Erythroblast (primary cell): ENCODE data around the gene HOXD9.

ENCODE experiments used
- DNase-seq, 2 experiments: peaks; one replicate each; lab custom pipeline; 2025; lab: John Stamatoyannopoulos, UW
- GATA1 ChIP-seq: IDR thresholded peaks from 2 replicates; pipeline ENCODE4 v1.6.1; 2011; ENCODE audit warnings: low read depth, mild to moderate bottlenecking, control low read depth, low read length, moderate library complexity
- POLR2A ChIP-seq: IDR thresholded peaks from 2 replicates; pipeline ENCODE4 v1.6.1; 2011; ENCODE audit warnings: mild to moderate bottlenecking, low read length

The HOXD9 gene

GRCh38 chr2:176128172-176128981 is 5.9 kb downstream of the HOXD9 start:
- DNase-seq, result no peak
- TF ChIP-seq GATA1 (no peak), POLR2A (no peak)

GRCh38 chr2:176128982-176129796 is 6.7 kb downstream of the HOXD9 start, which contains the start of gene HOXD8:
HOXD8 (plus strand) TSS chr2:176129705; CDS start chr2:176130367, 662 bp downstream.
- TF ChIP-seq POLR2A (no peak), GATA1 (no peak)
- DNase-seq, result peak; percentile 77 to 81

DNA sequence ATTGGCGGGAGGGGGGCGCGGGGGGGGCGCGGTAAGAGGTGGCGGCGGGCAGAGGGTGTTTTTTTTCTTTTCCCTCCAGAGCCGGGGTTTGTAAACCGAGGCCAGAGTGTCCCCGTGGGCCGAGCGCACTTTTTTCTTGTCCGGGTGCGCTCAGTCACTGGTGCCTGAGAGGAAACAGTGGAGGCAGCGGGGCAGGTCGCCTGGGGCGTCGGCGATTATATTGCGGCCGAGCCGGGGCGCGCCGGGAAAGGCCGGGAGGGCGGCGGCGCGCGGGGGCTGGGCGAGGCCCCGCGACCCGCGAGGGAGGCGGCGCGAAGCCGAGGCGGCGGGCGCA is 7.3 kb downstream of the HOXD9 start:
- no peak for TF ChIP-seq POLR2A
- TF ChIP-seq GATA1, result no peak
- peak in 1 of 2 experiments; percentile 60 for DNase-seq

- TF ChIP-seq GATA1 (no peak), POLR2A (no peak)
- peak; percentile 56 to 71 for DNase-seq
Measured at GRCh38 chr2:176130147-176130956, 7.8 kb downstream of the HOXD9 start.

DNA sequence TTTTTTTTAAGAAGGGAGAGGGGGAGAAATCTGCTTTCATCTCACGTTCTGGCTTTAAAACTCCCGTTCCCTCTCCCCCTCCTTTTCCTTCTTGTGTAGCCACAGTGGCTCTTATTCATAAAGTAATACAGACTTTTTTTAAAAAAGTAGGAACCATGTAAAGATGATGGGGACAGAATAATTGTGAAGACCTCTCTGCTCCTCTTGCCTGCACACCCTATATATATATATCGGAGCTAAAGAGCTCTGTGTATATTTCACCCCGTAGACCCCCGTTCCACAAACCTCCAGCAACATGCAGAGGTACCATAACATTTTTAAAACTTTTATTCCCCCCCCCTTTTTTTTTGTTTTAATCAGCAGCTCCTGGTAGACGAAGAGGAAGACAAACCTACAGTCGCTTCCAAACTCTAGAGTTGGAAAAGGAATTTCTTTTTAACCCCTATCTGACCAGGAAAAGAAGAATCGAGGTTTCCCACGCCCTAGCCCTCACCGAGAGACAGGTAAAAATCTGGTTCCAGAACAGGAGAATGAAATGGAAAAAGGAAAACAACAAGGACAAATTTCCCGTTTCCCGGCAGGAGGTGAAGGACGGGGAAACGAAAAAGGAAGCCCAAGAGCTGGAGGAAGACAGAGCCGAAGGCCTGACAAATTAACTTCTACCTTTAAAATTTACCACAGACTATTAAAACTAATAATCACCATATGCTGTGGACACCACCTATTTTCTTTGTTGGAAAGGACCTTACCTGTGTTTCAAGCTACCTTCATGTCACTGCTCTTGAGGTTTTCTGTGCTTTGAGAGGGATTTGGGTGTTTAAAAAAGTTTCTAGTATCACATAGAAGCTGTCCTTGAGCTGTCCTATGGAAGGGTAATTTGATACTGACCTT is 8.7 kb downstream of the HOXD9 start:
- peak in 1 of 2 experiments; percentile 19 for DNase-seq
- TF ChIP-seq POLR2A, result no peak
- TF ChIP-seq GATA1, result no peak

DNA sequence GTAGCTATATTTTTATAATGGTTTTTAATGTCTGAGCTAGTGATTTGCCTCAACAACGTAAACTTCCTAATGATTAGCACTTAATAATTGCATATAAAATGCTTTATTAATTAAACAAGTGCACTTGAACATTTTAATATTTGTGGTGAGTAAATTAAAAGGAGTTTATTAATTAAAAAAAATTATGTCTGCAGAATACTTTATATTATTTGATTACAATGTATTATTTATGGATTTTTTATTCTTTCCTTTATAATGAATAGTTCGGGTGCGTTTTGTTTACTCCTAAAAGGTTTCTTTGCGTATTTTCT is 9.3 kb downstream of the HOXD9 start:
- DNase-seq, result no peak
- TF ChIP-seq POLR2A (no peak), GATA1 (no peak)

DNA sequence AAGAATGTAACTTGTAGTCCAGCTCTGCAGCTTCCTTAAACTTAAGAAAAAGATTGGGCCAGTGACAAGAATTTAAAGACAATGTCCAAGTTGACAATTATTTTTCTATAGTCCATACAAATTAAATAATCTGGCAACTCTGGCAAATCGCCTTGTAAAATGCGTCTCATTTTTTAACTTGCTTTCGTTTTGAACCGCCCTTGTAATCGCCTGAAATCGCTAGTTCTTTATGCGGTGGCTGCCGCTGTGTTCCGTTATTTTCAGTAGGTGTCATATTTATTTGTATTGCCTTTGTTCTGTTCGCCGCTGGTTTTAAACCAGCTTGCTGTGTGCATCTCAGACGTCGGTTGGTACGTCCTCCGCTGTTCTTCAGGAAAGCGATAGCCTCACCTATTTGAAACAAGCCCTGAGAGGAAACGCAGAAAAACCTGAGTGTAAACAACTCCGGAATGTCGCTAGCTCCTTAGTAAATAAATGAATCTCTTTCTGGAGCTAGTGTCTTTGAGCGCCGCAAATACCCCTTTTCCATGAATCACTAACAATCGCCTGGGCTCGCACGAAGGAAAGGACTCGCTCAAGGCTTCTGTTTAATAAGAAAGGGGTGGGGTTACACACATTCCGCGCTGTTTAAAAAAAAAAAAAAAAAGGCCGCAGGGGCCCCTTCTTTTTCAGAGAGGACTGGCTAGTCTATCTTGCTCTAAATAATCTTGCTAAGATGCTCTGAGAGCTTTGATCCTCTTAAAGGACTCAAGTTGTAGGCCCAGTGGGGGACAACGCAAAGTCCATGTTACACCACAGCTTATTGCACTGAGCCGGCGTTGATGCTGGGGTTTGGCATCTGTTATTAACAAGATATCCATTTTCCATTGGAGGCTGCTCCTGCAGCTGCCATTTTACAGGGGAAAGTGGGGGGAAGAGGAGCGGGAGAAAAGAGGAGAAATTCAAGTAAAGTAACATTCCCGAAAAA is 10.0 kb downstream of the HOXD9 start:
- DNase-seq, result peak; percentile 26 to 68

DNA sequence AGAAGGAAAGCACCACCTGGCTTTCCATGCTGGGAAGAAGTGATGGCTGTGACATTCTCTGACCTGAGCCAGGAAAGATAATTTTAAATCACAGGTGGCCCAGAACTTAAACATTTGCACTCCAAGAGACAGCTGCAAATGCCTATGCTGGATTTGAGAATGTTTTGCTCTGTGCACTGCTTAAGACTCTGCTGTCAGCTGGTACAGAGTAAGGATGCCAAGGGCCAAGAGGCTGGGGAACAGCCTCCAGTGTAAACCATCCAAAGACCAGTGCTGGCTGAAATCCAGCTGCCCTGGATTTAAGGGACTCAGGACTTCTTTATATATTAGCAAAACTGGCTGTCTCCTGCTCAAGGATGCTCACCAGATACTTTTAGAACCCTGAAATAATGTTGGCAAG is 10.9 kb downstream of the HOXD9 start:
- DNase-seq, result no peak
- TF ChIP-seq POLR2A (no peak), GATA1 (no peak)

More for the DNA sequence above, 10.0 kb downstream of the HOXD9 start:
- TF ChIP-seq GATA1, result no peak
- TF ChIP-seq POLR2A, result no peak

DNA sequence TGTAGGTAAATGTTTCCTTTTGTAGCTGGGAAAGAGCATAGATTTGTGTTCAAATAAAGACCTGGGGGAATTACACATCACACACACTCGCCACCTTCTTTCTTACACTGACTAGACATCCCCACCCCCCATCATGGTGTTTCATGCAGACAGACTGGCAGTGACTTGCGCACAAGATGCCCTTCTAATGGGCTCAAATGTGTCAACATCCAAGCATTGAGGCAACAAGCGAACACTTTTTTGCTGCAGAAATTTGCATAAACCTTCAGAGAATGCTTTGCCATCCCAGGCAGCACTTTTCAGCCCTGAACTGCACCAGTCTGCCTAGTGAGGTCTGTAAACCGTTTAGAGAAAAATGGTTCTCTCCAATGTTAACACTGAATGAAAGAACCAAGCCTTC is 11.5 kb downstream of the HOXD9 start:
- TF ChIP-seq POLR2A (no peak), GATA1 (no peak)
- no peak for DNase-seq

DNA sequence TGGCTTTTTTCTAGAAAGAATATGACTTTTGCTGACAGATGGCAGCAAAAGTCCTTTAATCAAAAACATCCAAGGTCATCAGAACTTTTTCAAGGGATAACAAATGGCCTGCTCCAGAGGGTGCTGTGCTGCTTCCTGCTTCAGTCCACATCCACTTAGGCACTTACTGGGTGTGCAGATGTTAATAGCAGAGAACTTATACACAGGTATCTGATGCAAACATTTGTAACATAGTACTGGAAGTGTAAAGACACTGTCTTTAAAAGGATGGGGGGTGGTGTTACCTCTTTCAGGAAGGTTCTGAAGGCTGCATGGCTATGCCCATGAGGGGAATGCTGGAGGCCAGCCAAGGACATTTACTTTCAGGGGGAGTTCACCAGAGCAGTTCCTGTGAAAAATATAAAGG is 12.5 kb downstream of the HOXD9 start:
- no peak for TF ChIP-seq POLR2A
- no peak for TF ChIP-seq GATA1
- no peak for DNase-seq

DNA sequence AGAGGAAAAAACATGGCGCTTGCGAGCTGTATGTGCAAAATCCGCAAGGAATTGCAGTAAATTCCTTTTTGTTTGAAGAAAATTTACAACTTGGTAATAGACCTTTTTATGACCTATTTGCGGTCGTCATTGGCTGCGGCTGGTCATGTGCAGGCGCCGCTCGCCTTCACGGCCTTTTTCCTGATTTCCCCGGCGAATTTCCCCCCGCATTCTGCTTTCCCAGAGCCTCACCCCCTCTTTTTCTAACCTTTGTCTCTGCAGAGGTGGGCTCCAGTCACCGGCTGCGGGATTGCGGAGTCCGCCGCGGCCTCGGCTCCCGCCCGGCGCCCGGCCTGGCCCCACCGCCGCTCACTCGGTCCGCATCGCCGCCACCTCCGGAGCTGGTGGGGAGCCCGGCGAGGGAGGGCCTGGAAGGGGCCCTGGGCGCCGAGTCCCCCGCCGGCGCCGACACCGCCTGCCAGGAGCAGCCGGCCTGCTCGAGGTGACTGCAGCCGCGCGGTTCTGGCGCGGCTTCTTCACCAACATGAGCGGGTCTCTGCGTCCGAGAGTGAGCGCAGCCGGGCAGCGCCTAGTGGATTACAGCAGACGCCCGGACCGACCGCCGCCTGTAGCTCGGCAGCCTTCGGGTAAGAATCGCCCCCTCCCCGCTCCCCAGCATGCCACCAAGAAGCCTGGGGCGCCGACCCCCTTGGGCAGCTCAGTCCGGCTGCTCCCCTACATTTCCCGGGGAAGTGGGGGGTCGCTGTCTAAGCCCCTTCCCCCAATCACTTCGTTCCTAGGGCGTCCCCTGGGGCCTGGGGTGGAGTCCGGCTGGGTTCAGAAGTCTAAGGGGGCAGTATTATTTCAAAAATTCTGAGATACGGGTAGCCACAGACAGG is 14.1 kb downstream of the HOXD9 start:
- TF ChIP-seq POLR2A, result no peak
- no peak for TF ChIP-seq GATA1
- DNase-seq, result no peak

- no peak for TF ChIP-seq POLR2A
- TF ChIP-seq GATA1, result no peak
- no peak for DNase-seq
Measured at GRCh38 chr2:176137252-176137580, 14.7 kb downstream of the HOXD9 start.
